Measurements from ENCODE around the gene SMIM17.

The SMIM17 gene

DNA sequence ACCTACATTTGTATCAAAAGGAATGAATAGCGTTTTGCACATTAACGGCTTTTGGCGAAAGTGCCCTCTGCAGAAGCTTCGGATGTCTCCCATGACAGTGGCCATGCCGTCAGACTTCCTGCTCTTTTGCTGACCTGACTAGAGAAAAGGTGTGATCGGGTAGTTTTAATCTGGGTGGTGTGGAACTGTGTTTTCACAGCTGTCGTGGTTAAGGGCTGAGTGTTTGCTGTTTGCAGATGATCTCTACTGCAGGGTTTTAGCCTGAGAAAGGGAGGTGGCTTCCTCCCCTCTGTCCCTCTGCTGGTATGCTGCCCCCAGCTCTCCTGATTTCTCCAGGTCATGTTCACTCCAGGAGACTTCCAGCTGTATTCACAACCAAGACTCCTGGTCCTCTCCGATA lies 25.4 kb upstream of the SMIM17 start:
- Histone ChIP-seq H3K14ac (ENCODE audit: low read length in 2 of 2) (no peak overlapping the region), H3K79me1 (replicated peaks; ENCODE audit: low read length, poor library complexity, severe bottlenecking) (peaks cover 61% of the 10 kb centered on the region), H3K18ac (ENCODE audit: low read depth in 1 of 2, low read length in 2 of 2) (no peak overlapping the region), H2BK5ac (ENCODE audit: low read depth, low read length, poor library complexity, severe bottlenecking) (no peak overlapping the region), H2BK15ac (ENCODE audit: low read depth, poor library complexity, severe bottlenecking) (no peak overlapping the region), H3K23ac (ENCODE audit: low read length in 2 of 2) (no peak overlapping the region), H3K27me3 (ENCODE audit: control insufficient read depth in 1 of 2, insufficient read depth in 1 of 2, low read length in 2 of 2) (no peaks in the 10 kb centered on the region), H3K9ac (ENCODE audit: low read length) (no peak overlapping the region), H3K4me1 (ENCODE audit: control insufficient read depth, insufficient read depth, low read depth, low read length) (no peaks in the 10 kb centered on the region), H3K9me3 (ENCODE audit: control insufficient read depth, low read length) (peaks cover 85% of the 10 kb centered on the region), H4K8ac (ENCODE audit: low read length) (no peak overlapping the region), H3K4ac (ENCODE audit: low read depth in 1 of 2, low read length in 2 of 2) (no peak overlapping the region), H2BK12ac (ENCODE audit: low read length in 2 of 2) (no peak overlapping the region), H3K4me3 (ENCODE audit: insufficient read depth in 1 of 2, low read depth in 1 of 2, low read length in 2 of 2) (no peak overlapping the region), H3K4me2 (ENCODE audit: low read length, poor library complexity, severe bottlenecking) (no peak overlapping the region), H2AK5ac (ENCODE audit: low read length, severe bottlenecking) (no peak overlapping the region), H2BK120ac (ENCODE audit: low read depth, low read length) (no peak overlapping the region), H3K36me3 (ENCODE audit: control insufficient read depth in 1 of 2, insufficient read depth in 2 of 2, low read depth in 1 of 2, low read length in 2 of 2) (peaks cover 46 to 53% of the 10 kb centered on the region in 2 experiments), H3K27ac (ENCODE audit: low read length, poor library complexity, severe bottlenecking) (no peak overlapping the region), H2AFZ (ENCODE audit: low read depth, low read length) (no peak overlapping the region), H4K91ac (ENCODE audit: low read length) (no peak overlapping the region)
- WGBS = 97% methylated on average over 8 of the region's 8 CpGs
- DNase-seq = no peak

DNA sequence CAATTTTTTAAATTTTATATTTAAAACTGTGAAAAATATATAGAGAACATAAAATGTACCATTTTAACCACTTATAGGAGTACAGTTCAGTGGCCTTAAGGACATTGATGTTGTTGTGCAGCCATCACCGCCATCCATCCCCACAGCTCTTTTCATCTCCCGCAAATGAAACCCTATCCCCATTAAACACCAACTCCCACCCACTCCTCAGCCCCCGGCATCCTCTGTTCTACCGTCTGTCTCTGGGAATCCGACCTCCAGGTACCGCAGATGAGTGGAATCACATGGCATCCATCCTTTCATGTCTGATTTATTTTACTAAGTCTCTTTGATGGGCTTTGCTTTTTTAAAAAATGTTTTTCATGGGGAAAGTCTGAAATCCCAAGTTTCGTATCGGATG lies 23.8 kb upstream of the SMIM17 start:
- H3K27ac ChIP-seq (ENCODE audit: low read length, poor library complexity, severe bottlenecking) = no peak overlapping the region
- peaks cover 59% of the 10 kb centered on the region for H3K79me1 ChIP-seq (replicated peaks; ENCODE audit: low read length, poor library complexity, severe bottlenecking)
- H2BK120ac ChIP-seq (ENCODE audit: low read depth, low read length) = no peak overlapping the region
- no peak overlapping the region for H3K23ac ChIP-seq (ENCODE audit: low read length in 2 of 2)
- no peak overlapping the region for H4K8ac ChIP-seq (ENCODE audit: low read length)
- no peak overlapping the region for H2BK15ac ChIP-seq (ENCODE audit: low read depth, poor library complexity, severe bottlenecking)
- H2BK5ac ChIP-seq (ENCODE audit: low read depth, low read length, poor library complexity, severe bottlenecking) = no peak overlapping the region
- no peak overlapping the region for H4K91ac ChIP-seq (ENCODE audit: low read length)
- DNase-seq = no peak
- no peaks in the 10 kb centered on the region for H3K4me1 ChIP-seq (ENCODE audit: control insufficient read depth, insufficient read depth, low read depth, low read length)
- H3K4ac ChIP-seq (ENCODE audit: low read depth in 1 of 2, low read length in 2 of 2) = no peak overlapping the region
- 98% methylated on average over 6 of the region's 8 CpGs for WGBS
- H2AK5ac ChIP-seq (ENCODE audit: low read length, severe bottlenecking) = no peak overlapping the region
- H3K9me3 ChIP-seq (ENCODE audit: control insufficient read depth, low read length) = peaks cover 83% of the 10 kb centered on the region
- no peak overlapping the region for H3K4me2 ChIP-seq (ENCODE audit: low read length, poor library complexity, severe bottlenecking)
- no peak overlapping the region for H3K4me3 ChIP-seq (ENCODE audit: insufficient read depth in 1 of 2, low read depth in 1 of 2, low read length in 2 of 2)
- peaks cover 54 to 56% of the 10 kb centered on the region in 2 experiments for H3K36me3 ChIP-seq (ENCODE audit: control insufficient read depth in 1 of 2, insufficient read depth in 2 of 2, low read depth in 1 of 2, low read length in 2 of 2)
- no peak overlapping the region for H3K14ac ChIP-seq (ENCODE audit: low read length in 2 of 2)
- no peak overlapping the region for H2BK12ac ChIP-seq (ENCODE audit: low read length in 2 of 2)
- no peak overlapping the region for H3K9ac ChIP-seq (ENCODE audit: low read length)
- H2AFZ ChIP-seq (ENCODE audit: low read depth, low read length) = no peak overlapping the region
- H3K27me3 ChIP-seq (ENCODE audit: control insufficient read depth in 1 of 2, insufficient read depth in 1 of 2, low read length in 2 of 2) = no peaks in the 10 kb centered on the region
- H3K18ac ChIP-seq (ENCODE audit: low read depth in 1 of 2, low read length in 2 of 2) = no peak overlapping the region

- no peak for DNase-seq
- Histone ChIP-seq H3K79me1 (replicated peaks; ENCODE audit: low read length, poor library complexity, severe bottlenecking) (peaks cover 56% of the 10 kb centered on the region), H3K27me3 (ENCODE audit: control insufficient read depth in 1 of 2, insufficient read depth in 1 of 2, low read length in 2 of 2) (no peaks in the 10 kb centered on the region), H3K36me3 (ENCODE audit: control insufficient read depth in 1 of 2, insufficient read depth in 2 of 2, low read depth in 1 of 2, low read length in 2 of 2) (peaks cover 54 to 70% of the 10 kb centered on the region in 2 experiments), H2AFZ (ENCODE audit: low read depth, low read length) (no peak overlapping the region), H3K4me2 (ENCODE audit: low read length, poor library complexity, severe bottlenecking) (no peak overlapping the region), H4K8ac (ENCODE audit: low read length) (no peak overlapping the region), H2BK15ac (ENCODE audit: low read depth, poor library complexity, severe bottlenecking) (no peak overlapping the region), H3K23ac (ENCODE audit: low read length in 2 of 2) (no peak overlapping the region), H3K9me3 (ENCODE audit: control insufficient read depth, low read length) (peaks cover 76% of the 10 kb centered on the region), H2BK5ac (ENCODE audit: low read depth, low read length, poor library complexity, severe bottlenecking) (no peak overlapping the region), H3K4me3 (ENCODE audit: insufficient read depth in 1 of 2, low read depth in 1 of 2, low read length in 2 of 2) (no peak overlapping the region), H3K18ac (ENCODE audit: low read depth in 1 of 2, low read length in 2 of 2) (no peak overlapping the region), H3K4ac (ENCODE audit: low read depth in 1 of 2, low read length in 2 of 2) (no peak overlapping the region), H4K91ac (ENCODE audit: low read length) (no peak overlapping the region), H2AK5ac (ENCODE audit: low read length, severe bottlenecking) (no peak overlapping the region), H3K9ac (ENCODE audit: low read length) (no peak overlapping the region), H3K4me1 (ENCODE audit: control insufficient read depth, insufficient read depth, low read depth, low read length) (no peaks in the 10 kb centered on the region), H2BK120ac (ENCODE audit: low read depth, low read length) (no peak overlapping the region), H3K14ac (ENCODE audit: low read length in 2 of 2) (no peak overlapping the region), H2BK12ac (ENCODE audit: low read length in 2 of 2) (no peak overlapping the region), H3K27ac (ENCODE audit: low read length, poor library complexity, severe bottlenecking) (no peak overlapping the region)
- WGBS = over 99% methylated on average over 34 of the region's 37 CpGs
Measured at GRCh38 chr19:56622374-56622773, 20.6 kb upstream of the SMIM17 start.

DNA sequence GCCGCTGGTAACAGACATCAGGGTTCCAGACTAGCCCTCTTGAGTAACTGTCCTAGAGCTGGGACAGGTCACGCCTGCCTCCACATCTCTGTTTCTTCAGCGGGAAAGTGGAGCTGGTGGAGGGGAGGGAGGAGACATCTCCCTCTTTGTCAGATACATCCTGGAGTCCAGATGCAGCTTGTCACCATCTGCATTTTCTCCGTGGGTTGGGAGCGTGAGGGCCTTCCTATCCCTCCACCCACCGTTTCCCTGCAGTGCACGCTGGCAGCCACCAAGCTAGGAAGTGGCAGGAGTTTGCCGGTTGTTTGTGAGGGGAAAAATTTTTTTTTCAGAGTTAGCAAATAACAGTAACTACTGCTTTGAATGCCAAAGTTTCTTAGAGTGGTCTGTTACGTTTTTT lies 20.0 kb upstream of the SMIM17 start:
- H3K36me3 ChIP-seq (ENCODE audit: control insufficient read depth in 1 of 2, insufficient read depth in 2 of 2, low read depth in 1 of 2, low read length in 2 of 2) = peaks cover 48 to 63% of the 10 kb centered on the region in 2 experiments
- H3K14ac ChIP-seq (ENCODE audit: low read length in 2 of 2) = no peak overlapping the region
- H3K4me2 ChIP-seq (ENCODE audit: low read length, poor library complexity, severe bottlenecking) = no peak overlapping the region
- H2BK120ac ChIP-seq (ENCODE audit: low read depth, low read length) = no peak overlapping the region
- H3K79me1 ChIP-seq (replicated peaks; ENCODE audit: low read length, poor library complexity, severe bottlenecking) = peaks cover 53% of the 10 kb centered on the region
- H2AFZ ChIP-seq (ENCODE audit: low read depth, low read length) = no peak overlapping the region
- H3K27ac ChIP-seq (ENCODE audit: low read length, poor library complexity, severe bottlenecking) = no peak overlapping the region
- no peaks in the 10 kb centered on the region for H3K4me1 ChIP-seq (ENCODE audit: control insufficient read depth, insufficient read depth, low read depth, low read length)
- DNase-seq = no peak
- H3K9ac ChIP-seq (ENCODE audit: low read length) = no peak overlapping the region
- no peak overlapping the region for H2BK5ac ChIP-seq (ENCODE audit: low read depth, low read length, poor library complexity, severe bottlenecking)
- no peak overlapping the region for H3K4me3 ChIP-seq (ENCODE audit: insufficient read depth in 1 of 2, low read depth in 1 of 2, low read length in 2 of 2)
- H3K23ac ChIP-seq (ENCODE audit: low read length in 2 of 2) = no peak overlapping the region
- WGBS = 97% methylated on average over 7 of the region's 9 CpGs
- no peak overlapping the region for H2BK12ac ChIP-seq (ENCODE audit: low read length in 2 of 2)
- H2AK5ac ChIP-seq (ENCODE audit: low read length, severe bottlenecking) = no peak overlapping the region
- H3K4ac ChIP-seq (ENCODE audit: low read depth in 1 of 2, low read length in 2 of 2) = no peak overlapping the region
- H4K91ac ChIP-seq (ENCODE audit: low read length) = no peak overlapping the region
- no peak overlapping the region for H4K8ac ChIP-seq (ENCODE audit: low read length)
- H3K27me3 ChIP-seq (ENCODE audit: control insufficient read depth in 1 of 2, insufficient read depth in 1 of 2, low read length in 2 of 2) = no peaks in the 10 kb centered on the region
- H3K9me3 ChIP-seq (ENCODE audit: control insufficient read depth, low read length) = peaks cover 71% of the 10 kb centered on the region
- H2BK15ac ChIP-seq (ENCODE audit: low read depth, poor library complexity, severe bottlenecking) = no peak overlapping the region
- no peak overlapping the region for H3K18ac ChIP-seq (ENCODE audit: low read depth in 1 of 2, low read length in 2 of 2)

Measured in mesenchymal stem cell (in vitro differentiated cells and primary cell).